D721Med (cell line): ENCODE measurements around the gene AK1.
A peak's percentile ranks its signal among the peaks of the same experiment; 100 is the strongest.

ENCODE experiments used
- DNase-seq: peaks from one replicate; pipeline ENCODE4 v3.0.0; 2011; ENCODE audit warnings: low spot score; ENCODE audit not compliant: insufficient read length
- FAIRE-seq: peaks from 2 replicates; lab custom pipeline; 2011; peaks lifted over from hg19 to GRCh38; lab: Jason Lieb, UNC
- TF ChIP-seq, protein P1 (sequence below): IDR thresholded peaks from 2 replicates; pipeline ENCODE4 v1.5.1; 2012; ENCODE audit warnings: mild to moderate bottlenecking, control low read depth; ENCODE audit not compliant: insufficient read depth; ENCODE audit errors: missing control alignments

Gene AK1

DNA sequence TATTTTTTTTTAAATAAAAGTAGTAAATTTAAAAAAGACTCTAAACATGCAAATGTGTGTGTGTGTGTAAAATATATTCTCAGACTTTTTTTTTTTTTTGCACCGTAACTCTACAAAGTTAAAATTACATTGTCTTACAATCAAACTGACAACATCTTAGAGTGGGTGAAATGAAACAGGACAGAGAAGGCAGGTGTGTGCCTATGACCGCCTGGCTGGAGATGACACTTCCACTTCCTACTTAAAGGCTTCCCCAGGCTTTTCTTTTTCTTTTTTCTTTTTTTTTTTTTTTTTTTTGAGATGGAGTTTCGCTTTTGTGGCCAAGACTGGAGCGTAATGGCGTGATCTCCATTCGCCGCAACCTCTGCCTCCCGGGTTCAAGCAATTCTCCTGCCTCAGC, 2.7 kb upstream of the AK1 start:
- TF ChIP-seq, protein P1, sequence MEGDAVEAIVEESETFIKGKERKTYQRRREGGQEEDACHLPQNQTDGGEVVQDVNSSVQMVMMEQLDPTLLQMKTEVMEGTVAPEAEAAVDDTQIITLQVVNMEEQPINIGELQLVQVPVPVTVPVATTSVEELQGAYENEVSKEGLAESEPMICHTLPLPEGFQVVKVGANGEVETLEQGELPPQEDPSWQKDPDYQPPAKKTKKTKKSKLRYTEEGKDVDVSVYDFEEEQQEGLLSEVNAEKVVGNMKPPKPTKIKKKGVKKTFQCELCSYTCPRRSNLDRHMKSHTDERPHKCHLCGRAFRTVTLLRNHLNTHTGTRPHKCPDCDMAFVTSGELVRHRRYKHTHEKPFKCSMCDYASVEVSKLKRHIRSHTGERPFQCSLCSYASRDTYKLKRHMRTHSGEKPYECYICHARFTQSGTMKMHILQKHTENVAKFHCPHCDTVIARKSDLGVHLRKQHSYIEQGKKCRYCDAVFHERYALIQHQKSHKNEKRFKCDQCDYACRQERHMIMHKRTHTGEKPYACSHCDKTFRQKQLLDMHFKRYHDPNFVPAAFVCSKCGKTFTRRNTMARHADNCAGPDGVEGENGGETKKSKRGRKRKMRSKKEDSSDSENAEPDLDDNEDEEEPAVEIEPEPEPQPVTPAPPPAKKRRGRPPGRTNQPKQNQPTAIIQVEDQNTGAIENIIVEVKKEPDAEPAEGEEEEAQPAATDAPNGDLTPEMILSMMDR: no peak
- FAIRE-seq (no peak), DNase-seq (no peak)

DNA sequence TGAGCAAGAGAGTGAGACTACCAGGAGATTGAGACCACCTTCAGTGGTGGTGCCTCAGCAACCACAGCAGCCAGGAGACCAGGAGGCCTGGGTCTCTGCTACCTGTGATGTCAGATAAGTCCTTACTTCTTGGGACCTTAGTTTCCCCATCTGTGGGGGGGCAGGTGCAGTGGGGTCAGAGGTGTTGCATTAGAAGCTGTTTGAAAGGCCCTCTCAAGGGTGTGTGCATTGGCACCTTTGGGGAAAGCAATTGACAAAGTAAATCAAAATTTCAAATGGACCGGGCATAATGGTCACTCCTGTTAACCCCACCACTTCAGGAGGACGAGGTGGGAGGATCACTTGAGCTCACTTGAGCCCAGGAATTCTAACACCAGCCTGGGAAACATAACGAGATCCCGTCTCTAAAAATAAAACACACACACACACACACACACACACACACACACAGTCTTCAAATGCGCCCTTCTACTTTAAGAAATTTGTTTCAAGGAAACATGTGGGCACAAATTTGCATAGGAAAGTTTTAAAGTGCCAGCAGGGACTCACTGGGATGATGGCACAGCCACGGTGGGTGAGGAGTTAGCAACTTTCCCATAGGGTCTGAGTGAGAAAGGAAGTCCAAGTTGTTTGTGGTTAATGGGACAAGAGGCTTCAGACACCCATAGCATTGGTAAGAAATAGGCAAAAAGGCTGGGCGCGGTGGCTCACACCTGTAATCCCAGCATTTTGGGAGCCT, 1.3 kb upstream of the AK1 start:
- no peak for DNase-seq
- FAIRE-seq: no peak
- TF ChIP-seq, protein P1: no peak

DNA sequence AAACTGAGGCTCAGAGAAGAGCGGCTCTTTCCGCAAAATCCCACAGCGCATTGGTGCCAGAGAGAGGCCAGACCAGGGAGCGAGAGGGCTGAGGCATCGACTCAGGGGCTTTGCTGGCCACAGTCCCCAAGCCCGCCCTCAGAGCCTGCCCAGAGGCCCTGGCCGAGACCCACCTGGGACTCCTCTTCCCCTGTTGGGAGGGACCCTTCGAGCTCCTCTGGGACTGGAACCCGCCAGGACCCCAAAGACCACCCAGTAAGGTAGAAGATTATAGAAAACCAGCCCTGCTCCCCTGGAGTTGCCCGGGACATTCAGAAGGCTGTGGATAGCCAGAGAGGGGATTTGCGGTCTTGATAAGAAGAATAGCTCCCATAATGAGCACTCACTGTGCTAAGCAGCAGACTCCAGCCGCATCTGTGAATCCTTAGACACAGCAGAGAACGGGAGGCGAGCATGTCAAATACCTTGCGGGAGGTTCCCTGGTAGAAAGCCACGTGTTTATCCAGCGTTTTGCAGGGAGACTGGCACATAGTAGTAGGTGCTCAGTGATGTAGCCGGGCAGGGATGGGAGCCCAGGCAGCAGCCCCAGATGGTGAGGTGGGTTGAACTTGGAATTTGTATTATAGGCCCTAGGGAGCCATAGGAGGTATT, 651 bp upstream of the AK1 start:
- no peak for FAIRE-seq
- TF ChIP-seq, protein P1: no peak
- DNase-seq: peak; percentile 57

DNA sequence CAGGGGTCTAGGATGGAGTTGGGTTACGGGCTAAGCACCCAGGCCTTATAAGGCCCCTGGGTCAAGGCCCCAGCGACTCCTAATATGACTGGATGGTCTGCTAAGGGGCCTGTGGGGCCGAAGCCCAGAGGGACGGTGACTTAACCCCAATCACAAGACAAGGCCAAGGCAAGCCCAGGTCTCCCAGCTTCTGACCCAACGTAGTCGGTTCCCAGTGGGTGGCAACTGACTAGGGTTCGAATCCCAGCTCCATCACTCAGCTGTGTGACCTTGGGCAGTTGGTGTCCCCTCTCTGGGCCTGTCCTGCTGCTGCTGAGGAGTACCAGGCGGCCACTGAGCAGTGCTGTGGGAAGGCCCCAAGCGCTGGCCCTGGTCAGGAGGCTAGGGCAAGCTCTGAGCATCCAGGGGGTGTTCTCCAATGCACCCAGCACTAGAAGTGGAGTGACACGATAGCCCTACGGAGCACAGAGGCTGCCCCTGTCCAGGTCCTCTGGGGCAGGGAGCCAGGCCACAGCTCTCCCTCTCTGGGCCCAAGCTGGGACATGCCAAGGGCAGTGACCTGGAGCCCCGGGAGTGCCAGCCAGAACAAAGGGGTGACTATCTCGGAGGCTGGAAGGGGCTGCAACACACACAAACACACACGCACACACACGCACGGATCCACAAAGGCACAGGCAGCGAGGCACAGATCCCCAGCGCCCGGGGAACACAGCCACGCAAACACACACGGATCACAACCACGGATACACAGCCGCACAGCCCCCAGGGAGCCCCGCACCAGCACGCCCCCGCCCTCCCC, 512 bp downstream of the AK1 start:
- no peak for FAIRE-seq
- TF ChIP-seq, protein P1: no peak
- DNase-seq: peak; percentile 41

DNA sequence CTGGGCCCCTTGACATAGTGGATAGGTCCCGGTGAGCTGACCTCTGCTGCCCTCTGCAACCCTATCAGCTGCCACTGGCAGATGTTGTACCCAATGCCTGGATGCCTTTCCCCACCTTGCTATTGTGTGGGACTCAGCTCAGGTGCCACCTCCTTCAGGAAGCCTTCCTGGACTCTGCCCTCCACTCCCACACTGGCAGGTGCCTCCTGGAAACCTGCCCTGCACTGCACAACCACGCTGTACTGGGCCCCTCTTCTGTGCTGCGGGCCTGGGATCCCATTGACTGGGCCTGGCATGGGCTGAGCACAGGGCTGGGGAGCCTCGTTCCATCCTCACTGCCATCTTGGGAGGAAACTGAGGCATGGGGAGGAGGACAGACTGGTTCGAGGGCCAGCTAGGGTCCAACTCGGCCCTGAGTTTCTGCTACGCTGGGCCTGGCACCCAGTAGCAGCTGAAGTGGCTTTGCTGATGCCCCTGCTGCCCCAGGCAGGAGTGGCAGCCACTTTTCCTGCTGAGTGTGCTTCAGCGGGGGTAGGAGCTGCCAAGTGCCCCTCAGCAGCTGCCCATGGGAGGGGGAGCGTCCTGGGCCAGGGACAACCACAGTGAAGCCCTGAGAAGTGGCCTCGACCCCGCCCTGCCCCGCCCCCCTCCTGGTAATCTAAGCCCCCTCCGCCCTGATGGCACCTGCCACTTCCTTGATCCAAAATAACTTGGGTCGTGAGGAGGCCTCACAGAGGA, 1.3 kb downstream of the AK1 start:
- no peak for FAIRE-seq
- TF ChIP-seq, protein P1: no peak
- DNase-seq: no peak

DNA sequence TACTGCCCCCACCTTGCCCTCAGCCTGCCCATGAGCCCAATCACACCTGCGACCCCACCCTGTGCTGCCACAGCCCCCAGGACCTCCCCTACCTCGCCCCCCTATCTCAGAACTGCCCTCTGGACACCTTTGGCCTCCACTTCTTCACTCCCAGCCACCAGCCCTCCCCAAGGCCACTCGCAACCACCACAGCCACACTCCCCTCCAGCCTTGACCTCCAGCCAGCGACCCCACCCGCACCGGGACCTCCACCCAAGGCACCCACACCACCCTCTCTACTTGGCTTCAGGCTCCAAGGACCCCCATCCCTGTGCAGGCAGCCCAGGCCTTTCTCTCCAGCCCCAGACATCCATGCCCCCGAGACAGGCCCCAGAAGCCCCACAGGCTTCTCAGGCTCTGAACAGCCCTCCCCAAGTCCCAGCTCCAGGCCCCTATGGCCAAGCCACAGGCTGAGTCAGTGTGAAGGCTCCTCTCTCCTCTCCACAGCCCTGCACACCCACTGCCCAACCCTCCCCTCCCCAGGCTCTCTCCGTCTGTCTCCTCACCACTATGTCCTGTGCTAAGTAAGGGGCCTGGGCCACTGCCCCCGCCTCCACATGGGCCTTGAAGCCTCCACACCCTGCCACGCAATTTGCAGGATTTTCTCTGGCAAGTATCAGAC, 2.0 kb downstream of the AK1 start:
- FAIRE-seq (no peak), DNase-seq (no peak)
- TF ChIP-seq, protein P1: no peak
